WTC11 (cell line): Measurements from ENCODE around the gene CYP26A1. TPM values are rescaled to one million over a fixed set of nuclear protein-coding genes. Genes with fewer than 3 reads are reported as not detected.

Source experiments
- ATAC-seq: fragments of 200-7000 bp; cut with Tn5 transposase; 2 replicates; pipeline ENCODE4 v1.10.0; 2021; ENCODE audit warnings: mild to moderate bottlenecking, moderate library complexity
- CTCF ChIA-PET: fragments of 300-600 bp; sonication (Branson Sonifier 250); formaldehyde crosslinking; loops from one replicate; lab custom pipeline; 2021; ENCODE audit warnings: antibody characterized with exemption; lab: Charles Lee
- POLR2A ChIA-PET: fragments of 350-600 bp; sonication (Branson Sonifier 250); formaldehyde crosslinking; loops from one replicate; lab custom pipeline; 2021; ENCODE audit warnings: antibody characterized with exemption; lab: Charles Lee
- DNase-seq: peaks from one replicate; pipeline ENCODE4 v3.0.0; 2021; ENCODE audit warnings: low spot score
- H3K27ac Mint-ChIP-seq: 2 replicates; pipeline ENCODE4 v1.8.0; 2021; ENCODE audit warnings: mixed read lengths
- H3K27me3 Mint-ChIP-seq: 2 replicates; pipeline ENCODE4 v1.8.0; 2021; ENCODE audit warnings: low read depth, mild to moderate bottlenecking, moderate library complexity, mixed read lengths
- H3K36me3 Mint-ChIP-seq: 2 replicates; pipeline ENCODE4 v1.8.0; 2021; ENCODE audit warnings: mixed read lengths
- H3K4me1 Mint-ChIP-seq: 2 replicates; pipeline ENCODE4 v1.8.0; 2022; ENCODE audit warnings: mixed read lengths
- H3K4me3 Mint-ChIP-seq: 2 replicates; pipeline ENCODE4 v1.8.0; 2021; ENCODE audit warnings: mild to moderate bottlenecking, moderate library complexity, mixed read lengths
- H3K9me3 Mint-ChIP-seq: 2 replicates; pipeline ENCODE4 v1.8.0; 2021; ENCODE audit warnings: mixed read lengths
- CREM ChIP-seq: sonication (generic); formaldehyde crosslinking; IDR thresholded peaks from 2 replicates; pipeline ENCODE4 v1.8.1; 2022; ENCODE audit warnings: mild to moderate bottlenecking, missing genetic modification reagents, moderate library complexity
- CTCF ChIP-seq: fragments of 200-600 bp; IDR thresholded peaks from 2 replicates; pipeline ENCODE4 v1.8.0; 2022; ENCODE audit warnings: antibody characterized with exemption
- FOXP1 ChIP-seq: sonication (generic); formaldehyde crosslinking; IDR thresholded peaks from 2 replicates; pipeline ENCODE4 v1.8.0; 2022; ENCODE audit warnings: missing genetic modification reagents, mild to moderate bottlenecking, moderate library complexity, borderline replicate concordance
- GABPB1 ChIP-seq: sonication (generic); formaldehyde crosslinking; IDR thresholded peaks from 2 replicates; pipeline ENCODE4 v1.8.1; 2023; ENCODE audit warnings: mild to moderate bottlenecking, missing genetic modification reagents
- IRF2 ChIP-seq: sonication (generic); formaldehyde crosslinking; IDR thresholded peaks from 2 replicates; pipeline ENCODE4 v1.8.0; 2022; ENCODE audit warnings: low read depth, missing genetic modification reagents, borderline replicate concordance
- MXD4 ChIP-seq: fragments of 250-450 bp; sonication (Bioruptor Pico); IDR thresholded peaks from 2 replicates; pipeline ENCODE4 v1.8.0; 2021; ENCODE audit warnings: mild to moderate bottlenecking, moderate library complexity, borderline replicate concordance
- MYBL2 ChIP-seq: sonication (generic); formaldehyde crosslinking; IDR thresholded peaks from 2 replicates; pipeline ENCODE4 v1.8.1; 2023; ENCODE audit warnings: mild to moderate bottlenecking, moderate library complexity, missing genetic modification reagents
- NFYB ChIP-seq: sonication (generic); formaldehyde crosslinking; conservative IDR thresholded peaks from 2 replicates; pipeline ENCODE4 v1.8.0; 2022; ENCODE audit warnings: low read depth, missing genetic modification reagents
- NR1H2 ChIP-seq: sonication (generic); formaldehyde crosslinking; IDR thresholded peaks from 2 replicates; pipeline ENCODE4 v1.9.0; 2021; ENCODE audit warnings: mild to moderate bottlenecking, moderate library complexity, missing genetic modification reagents
- NR3C1 ChIP-seq: sonication (generic); formaldehyde crosslinking; conservative IDR thresholded peaks from 2 replicates; pipeline ENCODE4 v1.8.1; 2023; ENCODE audit warnings: low read depth, mild to moderate bottlenecking, missing genetic modification reagents
- SMAD4 ChIP-seq: sonication (generic); formaldehyde crosslinking; IDR thresholded peaks from 2 replicates; pipeline ENCODE4 v1.8.0; 2022; ENCODE audit warnings: mild to moderate bottlenecking, missing genetic modification reagents
- STAT6 ChIP-seq: sonication (generic); formaldehyde crosslinking; conservative IDR thresholded peaks from 2 replicates; pipeline ENCODE4 v1.8.1; 2023; ENCODE audit warnings: mild to moderate bottlenecking, low read depth, missing genetic modification reagents, moderate library complexity
- ZNF219 ChIP-seq: sonication (generic); formaldehyde crosslinking; IDR thresholded peaks from 2 replicates; pipeline ENCODE4 v1.8.0; 2023; ENCODE audit warnings: missing genetic modification reagents, mild to moderate bottlenecking, borderline replicate concordance
- ZNF317 ChIP-seq: sonication (generic); formaldehyde crosslinking; IDR thresholded peaks from 2 replicates; pipeline ENCODE4 v1.8.1; 2023; ENCODE audit warnings: low read depth, mild to moderate bottlenecking, moderate library complexity, missing genetic modification reagents, borderline replicate concordance
- ZNF396 ChIP-seq: fragments of 250-450 bp; sonication (Bioruptor Pico); IDR thresholded peaks from 2 replicates; pipeline ENCODE4 v1.8.0; 2021; ENCODE audit warnings: mild to moderate bottlenecking, moderate library complexity, borderline replicate concordance
- ZNF416 ChIP-seq: fragments of 250-450 bp; sonication (Bioruptor Pico); IDR thresholded peaks from 2 replicates; pipeline ENCODE4 v1.9.0; 2021; ENCODE audit warnings: mild to moderate bottlenecking, inconsistent platforms
- total RNA-seq: library from RNA; stranded (reverse); gene quantifications from 3 replicates; pipeline ENCODE4 v1.2.3, GENCODE V29; 2021
- TF ChIP-seq, protein P1 (sequence below): sonication (generic); formaldehyde crosslinking; IDR thresholded peaks from 2 replicates; pipeline ENCODE4 v1.8.1; 2022; ENCODE audit warnings: mild to moderate bottlenecking, missing genetic modification reagents, moderate library complexity, borderline replicate concordance
- TF ChIP-seq, protein P2 (sequence below): sonication (generic); formaldehyde crosslinking; IDR thresholded peaks from 2 replicates; pipeline ENCODE4 v1.8.1; 2023; ENCODE audit warnings: mild to moderate bottlenecking, missing genetic modification reagents
- TF ChIP-seq, protein P3 (sequence below): sonication (generic); formaldehyde crosslinking; IDR thresholded peaks from 2 replicates; pipeline ENCODE4 v1.8.1; 2022; ENCODE audit warnings: mild to moderate bottlenecking, moderate library complexity, missing genetic modification reagents

CYP26A1 gene
- total RNA-seq, 1 experiment from 2014 or later = 3.4 TPM

GRCh38 chr10:93034426-93034825 is 39.3 kb upstream of the CYP26A1 start:
- Mint-ChIP-seq H3K36me3 (no peaks in the 10 kb centered on the region), H3K27ac (no peak overlapping the region), H3K4me1 (peaks cover 40% of the 10 kb centered on the region), H3K4me3 (no peak overlapping the region), H3K27me3 (no peaks in the 10 kb centered on the region), H3K9me3 (no peaks in the 10 kb centered on the region)
- ATAC-seq = no peak
- TF ChIP-seq MYBL2 (CRISPR knock-in tag) (no peak), ZNF219 (CRISPR knock-in tag) (no peak), ZNF396 (CRISPR knock-in tag) (no peak), CREM (CRISPR knock-in tag) (no peak)
- TF ChIP-seq, protein P1, sequence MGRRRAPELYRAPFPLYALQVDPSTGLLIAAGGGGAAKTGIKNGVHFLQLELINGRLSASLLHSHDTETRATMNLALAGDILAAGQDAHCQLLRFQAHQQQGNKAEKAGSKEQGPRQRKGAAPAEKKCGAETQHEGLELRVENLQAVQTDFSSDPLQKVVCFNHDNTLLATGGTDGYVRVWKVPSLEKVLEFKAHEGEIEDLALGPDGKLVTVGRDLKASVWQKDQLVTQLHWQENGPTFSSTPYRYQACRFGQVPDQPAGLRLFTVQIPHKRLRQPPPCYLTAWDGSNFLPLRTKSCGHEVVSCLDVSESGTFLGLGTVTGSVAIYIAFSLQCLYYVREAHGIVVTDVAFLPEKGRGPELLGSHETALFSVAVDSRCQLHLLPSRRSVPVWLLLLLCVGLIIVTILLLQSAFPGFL (CRISPR knock-in tag) = no peak
- CTCF ChIA-PET = interaction anchor here (0.8 kb wide), 1 partner anchor 148 kb away, joined by 3 read pairs; no protein-coding TSS in a partner anchor
- POLR2A ChIA-PET = no interaction called here
- no peak for DNase-seq

DNA sequence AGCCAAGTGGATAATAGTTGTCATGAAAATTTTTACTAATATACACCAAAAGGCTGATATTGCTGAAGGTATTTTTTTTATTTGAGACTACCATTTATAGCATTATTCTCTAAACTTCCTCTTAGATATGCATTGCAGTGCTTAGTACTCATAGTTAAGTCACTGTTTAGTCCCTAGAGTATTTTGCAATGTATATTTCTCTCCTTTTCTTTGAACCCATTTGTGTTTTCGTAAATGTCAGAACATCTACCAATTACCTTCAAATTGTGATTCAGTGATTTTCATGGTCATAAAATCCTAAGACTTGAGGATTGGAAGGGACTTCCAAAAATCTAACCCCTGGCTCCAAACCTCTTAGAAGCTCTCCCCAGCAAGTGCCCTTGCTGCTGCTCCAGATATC is 34.6 kb upstream of the CYP26A1 start:
- TF ChIP-seq ZNF317 (CRISPR knock-in tag) (no peak), NFYB (CRISPR knock-in tag) (no peak), FOXP1 (CRISPR knock-in tag) (no peak), ZNF416 (no peak), NR3C1 (CRISPR knock-in tag) (no peak), MXD4 (no peak), NR1H2 (no peak), IRF2 (CRISPR knock-in tag) (no peak), CTCF (no peak), GABPB1 (CRISPR knock-in tag) (no peak), SMAD4 (CRISPR knock-in tag) (no peak), STAT6 (CRISPR knock-in tag) (no peak)
- TF ChIP-seq, protein P2, sequence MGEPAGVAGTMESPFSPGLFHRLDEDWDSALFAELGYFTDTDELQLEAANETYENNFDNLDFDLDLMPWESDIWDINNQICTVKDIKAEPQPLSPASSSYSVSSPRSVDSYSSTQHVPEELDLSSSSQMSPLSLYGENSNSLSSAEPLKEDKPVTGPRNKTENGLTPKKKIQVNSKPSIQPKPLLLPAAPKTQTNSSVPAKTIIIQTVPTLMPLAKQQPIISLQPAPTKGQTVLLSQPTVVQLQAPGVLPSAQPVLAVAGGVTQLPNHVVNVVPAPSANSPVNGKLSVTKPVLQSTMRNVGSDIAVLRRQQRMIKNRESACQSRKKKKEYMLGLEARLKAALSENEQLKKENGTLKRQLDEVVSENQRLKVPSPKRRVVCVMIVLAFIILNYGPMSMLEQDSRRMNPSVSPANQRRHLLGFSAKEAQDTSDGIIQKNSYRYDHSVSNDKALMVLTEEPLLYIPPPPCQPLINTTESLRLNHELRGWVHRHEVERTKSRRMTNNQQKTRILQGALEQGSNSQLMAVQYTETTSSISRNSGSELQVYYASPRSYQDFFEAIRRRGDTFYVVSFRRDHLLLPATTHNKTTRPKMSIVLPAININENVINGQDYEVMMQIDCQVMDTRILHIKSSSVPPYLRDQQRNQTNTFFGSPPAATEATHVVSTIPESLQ = no peak
- TF ChIP-seq, protein P3, sequence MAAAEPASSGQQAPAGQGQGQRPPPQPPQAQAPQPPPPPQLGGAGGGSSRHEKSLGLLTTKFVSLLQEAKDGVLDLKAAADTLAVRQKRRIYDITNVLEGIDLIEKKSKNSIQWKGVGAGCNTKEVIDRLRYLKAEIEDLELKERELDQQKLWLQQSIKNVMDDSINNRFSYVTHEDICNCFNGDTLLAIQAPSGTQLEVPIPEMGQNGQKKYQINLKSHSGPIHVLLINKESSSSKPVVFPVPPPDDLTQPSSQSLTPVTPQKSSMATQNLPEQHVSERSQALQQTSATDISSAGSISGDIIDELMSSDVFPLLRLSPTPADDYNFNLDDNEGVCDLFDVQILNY (CRISPR knock-in tag) = no peak
- H3K27me3 Mint-ChIP-seq = no peaks in the 10 kb centered on the region
- ATAC-seq = no peak
- H3K4me1 Mint-ChIP-seq = peaks cover 15% of the 10 kb centered on the region
- no peaks in the 10 kb centered on the region for H3K36me3 Mint-ChIP-seq
- H3K27ac Mint-ChIP-seq = no peak overlapping the region
- no peaks in the 10 kb centered on the region for H3K9me3 Mint-ChIP-seq
- H3K4me3 Mint-ChIP-seq = no peak overlapping the region
- CTCF ChIA-PET = interaction anchor here (0.6 to 2.6 kb wide), 8 partner anchors 8 to 318 kb away, joined by 4 to 13 read pairs (median 6); partner anchors contain the start of gene CYP26C1
- POLR2A ChIA-PET = no interaction called here
- DNase-seq = no peak
